A673 (cell line): ENCODE results near the gene C1orf198.

Source experiments
- CTCF ChIP-seq: fragments of 300-800, 200-600 bp; sonication (generic); conservative IDR thresholded peaks from 2 replicates; pipeline ENCODE4 v1.5.1; 2017; ENCODE audit warnings: low read depth, mild to moderate bottlenecking, antibody characterized with exemption, low read length, moderate library complexity, mixed read lengths
- EZH2 ChIP-seq: fragments of 200-600 bp; sonication (generic); IDR thresholded peaks from 2 replicates; pipeline ENCODE4 v1.6.1; 2017; ENCODE audit warnings: borderline replicate concordance, low read depth, mild to moderate bottlenecking, mixed read lengths, antibody characterized with exemption, low read length; ENCODE audit not compliant: poor library complexity, severe bottlenecking

GRCh38 chr1:230855886-230856285 lies 12.4 kb downstream of the C1orf198 start:
- no peak for TF ChIP-seq CTCF
- no peak for TF ChIP-seq EZH2
